SK-N-SH (cell line): Measurements from ENCODE around the gene SUFU. TPM values are rescaled to one million over a fixed set of nuclear protein-coding genes. Genes with fewer than 3 reads are reported as not detected.
"Not testable (repeated sequence)": the region's sequence is repeated elsewhere in the genome, so short reads cannot be mapped to it uniquely, and the experiment has no call there.

ENCODE experiments used
- CTCF ChIA-PET: fragments of 300-600, 350-600 bp; formaldehyde crosslinking; extraction: SDS; loops from one replicate; lab custom pipeline; 2021; lab: Yijun Ruan, JAX
- POLR2A ChIA-PET: fragments of 350-600 bp; sonication (Branson Sonifier 250); formaldehyde crosslinking; extraction: SDS; loops from one replicate; lab custom pipeline; 2020; ENCODE audit warnings: antibody characterized with exemption, inconsistent platforms; lab: Yijun Ruan, JAX
- DNase-seq: peaks from one replicate; pipeline ENCODE4 v3.0.0; 2012
- H2AFZ ChIP-seq: fragments of 200-600 bp; sonication (generic); 2 replicates; pipeline ENCODE4 v1.8.1; 2016; ENCODE audit warnings: antibody characterized with exemption, mild to moderate bottlenecking, low read depth
- H3F3A ChIP-seq: fragments of 200-600 bp; sonication (generic); replicated peaks from 2 replicates; pipeline ENCODE3; 2016; ENCODE audit warnings: antibody characterized with exemption, mild to moderate bottlenecking; ENCODE audit not compliant: insufficient read depth
- H3K27ac ChIP-seq, 2 experiments: fragments of 200-500 bp in 1 of 2; fragments of 200-600 bp in 1 of 2; sonication (Bioruptor generic) in 1 of 2; sonication (generic), shearing (Covaris generic) in 1 of 2; 2 replicates each; pipeline versions ENCODE4 v1.5.1 to v1.6.1; 2014 to 2016; ENCODE audit warnings: low read depth in 2 of 2, inconsistent platforms in 1 of 2, low read length in 1 of 2, mild to moderate bottlenecking in 1 of 2, mixed read lengths in 1 of 2
- H3K27me3 ChIP-seq: fragments of 200-600 bp; sonication (generic), shearing (Covaris generic); 2 replicates; pipeline ENCODE4 v1.6.1; 2016; ENCODE audit warnings: mixed run types; ENCODE audit not compliant: insufficient read depth
- H3K36me3 ChIP-seq, 2 experiments: fragments of 200-500 bp in 1 of 2; fragments of 200-600 bp in 1 of 2; sonication (Bioruptor generic) in 1 of 2; sonication (generic) in 1 of 2; replicated peaks in 1 of 2; 2 replicates each; pipeline versions ENCODE3 to v1.5.1; 2014 to 2016; ENCODE audit warnings: low read length in 1 of 2, mild to moderate bottlenecking in 1 of 2; ENCODE audit not compliant: insufficient read depth in 2 of 2, control insufficient read depth in 1 of 2
- H3K4me1 ChIP-seq, 2 experiments: fragments of 200-500 bp in 1 of 2; fragments of 200-600 bp in 1 of 2; sonication (Bioruptor generic) in 1 of 2; sonication (generic), shearing (Covaris generic) in 1 of 2; 2 replicates each; pipeline versions ENCODE4 v1.5.1 to v1.6.1; 2014 to 2016; ENCODE audit warnings: low read depth in 1 of 2, low read length in 1 of 2, mixed run types in 1 of 2; ENCODE audit not compliant: insufficient read depth in 2 of 2, control insufficient read depth in 1 of 2
- H3K4me2 ChIP-seq: fragments of 200-600 bp; sonication (generic), shearing (Covaris generic); 2 replicates; pipeline ENCODE4 v1.6.1; 2017; ENCODE audit warnings: mixed run types
- H3K4me3 ChIP-seq, 2 experiments: fragments of 200-500 bp in 1 of 2; fragments of 200-600 bp in 1 of 2; sonication (Bioruptor generic) in 1 of 2; sonication (generic), shearing (Covaris generic) in 1 of 2; 2 replicates each; pipeline versions ENCODE4 v1.5.1 to v1.8.1; 2014 to 2016; ENCODE audit warnings: low read depth in 2 of 2, inconsistent platforms in 1 of 2, low read length in 1 of 2, mild to moderate bottlenecking in 1 of 2, mixed read lengths in 1 of 2, moderate library complexity in 1 of 2
- H3K79me2 ChIP-seq: fragments of 200-600 bp; sonication (generic); 2 replicates; pipeline ENCODE4 v1.8.1; 2017; ENCODE audit warnings: mild to moderate bottlenecking; ENCODE audit not compliant: insufficient read depth
- H3K9ac ChIP-seq: fragments of 200-600 bp; sonication (generic); 2 replicates; pipeline ENCODE4 v1.6.1; 2017; ENCODE audit warnings: mixed run types
- H3K9me2 ChIP-seq: fragments of 200-600 bp; sonication (generic); 2 replicates; pipeline ENCODE4 v1.6.1; 2017; ENCODE audit warnings: mixed run types
- H3K9me3 ChIP-seq: fragments of 200-600 bp; sonication (generic); 2 replicates; pipeline ENCODE4 v1.6.1; 2017; ENCODE audit warnings: mixed run types, mild to moderate bottlenecking, moderate library complexity
- H4K20me1 ChIP-seq: fragments of 200-600 bp; sonication (generic); 2 replicates; pipeline ENCODE4 v1.6.1; 2017; ENCODE audit warnings: mild to moderate bottlenecking, mixed run types; ENCODE audit not compliant: insufficient read depth
- CHD2 ChIP-seq: fragments of 150-350 bp; IDR thresholded peaks from 2 replicates; pipeline ENCODE4 v1.6.1; 2018; ENCODE audit warnings: low read length; ENCODE audit not compliant: partially characterized antibody
- EZH2phosphoT487 ChIP-seq: fragments of 200-600 bp; sonication (generic); IDR thresholded peaks from 2 replicates; pipeline ENCODE4 v1.6.1; 2017; ENCODE audit warnings: low read depth, mixed run types, mild to moderate bottlenecking, antibody characterized with exemption, moderate library complexity, borderline replicate concordance
- FOXM1 ChIP-seq: IDR thresholded peaks from 2 replicates; pipeline ENCODE4 v1.4.0; 2012; ENCODE audit warnings: low read depth, mild to moderate bottlenecking
- GABPA ChIP-seq: IDR thresholded peaks from 2 replicates; pipeline ENCODE4 v1.4.0; 2012; ENCODE audit warnings: low read depth, mild to moderate bottlenecking
- GATA2 ChIP-seq: sonication (generic); formaldehyde crosslinking; IDR thresholded peaks from 2 replicates; pipeline ENCODE4 v1.5.0; 2020; ENCODE audit warnings: mild to moderate bottlenecking, missing genetic modification reagents
- MXI1 ChIP-seq: IDR thresholded peaks from 2 replicates; pipeline ENCODE4 v1.6.1; 2012; ENCODE audit warnings: mild to moderate bottlenecking, low read depth, low read length, improper control_type of control experiment
- NRF1 ChIP-seq: IDR thresholded peaks from 2 replicates; pipeline ENCODE4 v1.6.1; 2012; ENCODE audit warnings: low read depth, mild to moderate bottlenecking, low read length
- RAD21 ChIP-seq: IDR thresholded peaks from 2 replicates; pipeline ENCODE4 v1.6.1; 2012; ENCODE audit warnings: mild to moderate bottlenecking, low read length
- RFX5 ChIP-seq: IDR thresholded peaks from 2 replicates; pipeline ENCODE4 v1.6.1; 2012; ENCODE audit warnings: mild to moderate bottlenecking, improper control_type of control experiment, low read length
- SIN3A ChIP-seq: IDR thresholded peaks from 2 replicates; pipeline ENCODE4 v1.6.1; 2012; ENCODE audit warnings: low read depth, mild to moderate bottlenecking, low read length, moderate library complexity, borderline replicate concordance
- SMC3 ChIP-seq: IDR thresholded peaks from 2 replicates; pipeline ENCODE4 v1.6.1; 2012; ENCODE audit warnings: low read depth, low read length, improper control_type of control experiment
- TAF1 ChIP-seq: IDR thresholded peaks from 2 replicates; pipeline ENCODE4 v1.6.1; 2012; ENCODE audit warnings: low read depth, mild to moderate bottlenecking, low read length, moderate library complexity, borderline replicate concordance
- TEAD4 ChIP-seq: IDR thresholded peaks from 2 replicates; pipeline ENCODE4 v1.4.0; 2012; ENCODE audit warnings: mild to moderate bottlenecking, borderline replicate concordance; ENCODE audit not compliant: insufficient read depth
- WGBS: methylation state at CpG from one replicate; pipeline ENCODE4 v1.1.6; 2017; ENCODE audit warnings: low lambda C conversion rate; 5-methylcytosine and 5-hydroxymethylcytosine counted together
- polyA plus RNA-seq, 3 experiments: library from polyadenylated mRNA; depleted of rRNA; stranded (reverse); fragments of >200 nt; gene quantifications; 2 replicates each; pipeline ENCODE4 v1.2.3, GENCODE V29; 2012
- TF ChIP-seq, protein P1 (sequence below): IDR thresholded peaks from 2 replicates; pipeline ENCODE4 v1.4.0; 2012; ENCODE audit warnings: low read depth, borderline replicate concordance
- TF ChIP-seq, protein P2 (sequence below): IDR thresholded peaks from 2 replicates; pipeline ENCODE4 v1.6.1; 2012; ENCODE audit warnings: mild to moderate bottlenecking, low read depth, low read length, moderate library complexity
- TF ChIP-seq, protein P3 (sequence below): fragments of 150-350 bp; IDR thresholded peaks from 2 replicates; pipeline ENCODE4 v1.6.1; 2016; ENCODE audit warnings: mild to moderate bottlenecking, low read depth, low read length

The SUFU gene
- polyA plus RNA-seq, 1 of the 3 experiments (the other 2 are of a cell fraction) = 5.7 TPM

DNA sequence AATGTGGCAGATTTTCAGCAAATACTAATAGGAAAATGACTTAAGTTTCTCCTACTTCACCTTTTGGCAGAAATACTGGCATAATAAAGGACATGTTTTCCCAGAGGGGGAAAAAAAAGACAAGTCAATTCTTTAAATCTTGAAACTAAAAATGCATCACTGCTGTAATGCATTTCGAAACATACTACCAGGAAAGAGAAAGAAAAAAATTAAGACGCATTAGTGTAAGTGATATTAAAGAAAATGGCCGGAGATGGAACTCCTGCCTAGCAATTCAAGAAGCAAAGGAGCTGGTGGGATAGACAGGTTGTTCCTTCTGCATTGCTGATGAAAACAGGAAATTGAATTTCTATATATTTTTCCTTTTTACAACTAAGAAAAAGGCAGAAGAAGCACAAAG is 4.4 kb upstream of the SUFU start:
- H3K36me3 ChIP-seq = peaks cover 5 to 10% of the 10 kb centered on the region in 2 experiments
- CTCF ChIA-PET = interaction anchor here (1.3 kb wide), 1 partner anchor 84 kb away, joined by 4 read pairs; no protein-coding TSS in a partner anchor
- no peaks in the 10 kb centered on the region for H3K9me2 ChIP-seq
- H4K20me1 ChIP-seq = peaks cover 69% of the 10 kb centered on the region
- H3K4me2 ChIP-seq = no peak overlapping the region
- peaks cover 2 to 5% of the 10 kb centered on the region in 2 experiments; a peak in 2 of 4 replicates for H3K4me1 ChIP-seq
- no peak for TF ChIP-seq FOXM1
- TF ChIP-seq EZH2phosphoT487 = no peak
- TF ChIP-seq RAD21 = no peak
- TF ChIP-seq SIN3A = no peak
- no peak for TF ChIP-seq MXI1
- TF ChIP-seq, protein P1, sequence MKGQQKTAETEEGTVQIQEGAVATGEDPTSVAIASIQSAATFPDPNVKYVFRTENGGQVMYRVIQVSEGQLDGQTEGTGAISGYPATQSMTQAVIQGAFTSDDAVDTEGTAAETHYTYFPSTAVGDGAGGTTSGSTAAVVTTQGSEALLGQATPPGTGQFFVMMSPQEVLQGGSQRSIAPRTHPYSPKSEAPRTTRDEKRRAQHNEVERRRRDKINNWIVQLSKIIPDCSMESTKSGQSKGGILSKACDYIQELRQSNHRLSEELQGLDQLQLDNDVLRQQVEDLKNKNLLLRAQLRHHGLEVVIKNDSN = no peak
- no peak for TF ChIP-seq CHD2
- TF ChIP-seq RFX5 = no peak
- TF ChIP-seq TEAD4 = no peak
- TF ChIP-seq NRF1 = no peak
- TF ChIP-seq TAF1 = no peak
- TF ChIP-seq, protein P2, sequence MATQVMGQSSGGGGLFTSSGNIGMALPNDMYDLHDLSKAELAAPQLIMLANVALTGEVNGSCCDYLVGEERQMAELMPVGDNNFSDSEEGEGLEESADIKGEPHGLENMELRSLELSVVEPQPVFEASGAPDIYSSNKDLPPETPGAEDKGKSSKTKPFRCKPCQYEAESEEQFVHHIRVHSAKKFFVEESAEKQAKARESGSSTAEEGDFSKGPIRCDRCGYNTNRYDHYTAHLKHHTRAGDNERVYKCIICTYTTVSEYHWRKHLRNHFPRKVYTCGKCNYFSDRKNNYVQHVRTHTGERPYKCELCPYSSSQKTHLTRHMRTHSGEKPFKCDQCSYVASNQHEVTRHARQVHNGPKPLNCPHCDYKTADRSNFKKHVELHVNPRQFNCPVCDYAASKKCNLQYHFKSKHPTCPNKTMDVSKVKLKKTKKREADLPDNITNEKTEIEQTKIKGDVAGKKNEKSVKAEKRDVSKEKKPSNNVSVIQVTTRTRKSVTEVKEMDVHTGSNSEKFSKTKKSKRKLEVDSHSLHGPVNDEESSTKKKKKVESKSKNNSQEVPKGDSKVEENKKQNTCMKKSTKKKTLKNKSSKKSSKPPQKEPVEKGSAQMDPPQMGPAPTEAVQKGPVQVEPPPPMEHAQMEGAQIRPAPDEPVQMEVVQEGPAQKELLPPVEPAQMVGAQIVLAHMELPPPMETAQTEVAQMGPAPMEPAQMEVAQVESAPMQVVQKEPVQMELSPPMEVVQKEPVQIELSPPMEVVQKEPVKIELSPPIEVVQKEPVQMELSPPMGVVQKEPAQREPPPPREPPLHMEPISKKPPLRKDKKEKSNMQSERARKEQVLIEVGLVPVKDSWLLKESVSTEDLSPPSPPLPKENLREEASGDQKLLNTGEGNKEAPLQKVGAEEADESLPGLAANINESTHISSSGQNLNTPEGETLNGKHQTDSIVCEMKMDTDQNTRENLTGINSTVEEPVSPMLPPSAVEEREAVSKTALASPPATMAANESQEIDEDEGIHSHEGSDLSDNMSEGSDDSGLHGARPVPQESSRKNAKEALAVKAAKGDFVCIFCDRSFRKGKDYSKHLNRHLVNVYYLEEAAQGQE = no peak
- TF ChIP-seq, protein P3, sequence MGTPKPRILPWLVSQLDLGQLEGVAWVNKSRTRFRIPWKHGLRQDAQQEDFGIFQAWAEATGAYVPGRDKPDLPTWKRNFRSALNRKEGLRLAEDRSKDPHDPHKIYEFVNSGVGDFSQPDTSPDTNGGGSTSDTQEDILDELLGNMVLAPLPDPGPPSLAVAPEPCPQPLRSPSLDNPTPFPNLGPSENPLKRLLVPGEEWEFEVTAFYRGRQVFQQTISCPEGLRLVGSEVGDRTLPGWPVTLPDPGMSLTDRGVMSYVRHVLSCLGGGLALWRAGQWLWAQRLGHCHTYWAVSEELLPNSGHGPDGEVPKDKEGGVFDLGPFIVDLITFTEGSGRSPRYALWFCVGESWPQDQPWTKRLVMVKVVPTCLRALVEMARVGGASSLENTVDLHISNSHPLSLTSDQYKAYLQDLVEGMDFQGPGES = no peak
- no peak for TF ChIP-seq SMC3
- no peak for TF ChIP-seq GABPA
- TF ChIP-seq GATA2 = no peak
- no peaks in the 10 kb centered on the region for H3K27me3 ChIP-seq
- POLR2A ChIA-PET = no interaction called here
- H3F3A ChIP-seq = peaks cover 4% of the 10 kb centered on the region
- no peak overlapping the region for H3K27ac ChIP-seq
- H3K9ac ChIP-seq = no peak overlapping the region
- no peak overlapping the region for H3K4me3 ChIP-seq
- no peaks in the 10 kb centered on the region for H3K9me3 ChIP-seq
- no peak for DNase-seq
- H3K79me2 ChIP-seq = peaks cover 79% of the 10 kb centered on the region
- no peak overlapping the region for H2AFZ ChIP-seq
- 95% methylated on average over 3 of the region's 3 CpGs for WGBS

DNA sequence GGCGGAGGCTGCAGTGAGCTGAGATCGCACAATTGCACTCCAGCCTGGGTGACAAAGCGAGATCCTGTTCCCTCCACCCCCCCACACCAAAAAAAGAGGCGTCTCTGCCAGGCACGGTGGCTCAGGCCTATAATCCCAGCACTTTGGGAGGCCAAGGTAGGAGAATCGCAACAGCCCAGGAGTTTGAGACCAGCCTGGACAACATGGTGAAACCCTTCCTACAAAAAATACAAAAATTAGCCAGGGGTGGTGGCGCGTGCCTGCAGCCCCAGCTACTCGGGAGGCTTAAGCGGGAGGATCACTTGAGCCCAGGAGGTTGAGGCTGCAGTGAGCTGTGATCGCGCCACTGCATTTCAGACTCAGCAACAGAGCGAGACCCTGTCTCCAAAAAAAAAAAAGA is 3.1 kb upstream of the SUFU start:
- not testable (repeated sequence) for H2AFZ ChIP-seq, H3K27ac ChIP-seq, H3K27me3 ChIP-seq, H3K9me2 ChIP-seq, H3K9ac ChIP-seq, H3K36me3 ChIP-seq, DNase-seq, H3K9me3 ChIP-seq, H3F3A ChIP-seq
- 94% methylated on average over 13 of the region's 13 CpGs for WGBS
- ChIA-PET CTCF (interaction anchor here (0.6 to 5.7 kb wide), 6 partner anchors 17 to 187 kb away, joined by 3 to 110 read pairs (median 6); no protein-coding TSS in a partner anchor), POLR2A (interaction anchor here (0.6 kb wide), 1 partner anchor 39 kb away, joined by 3 read pairs; no protein-coding TSS in a partner anchor)
- peaks cover 67% of the 10 kb centered on the region for H4K20me1 ChIP-seq
- peak overlapping the region; percentile 73 for H3K4me2 ChIP-seq
- peak overlapping the region in 1 of 2 experiments; percentile 85; a peak in 2 of 4 replicates for H3K4me3 ChIP-seq
- H3K79me2 ChIP-seq = peaks cover 79% of the 10 kb centered on the region
- H3K4me1 ChIP-seq = peaks cover 8 to 15% of the 10 kb centered on the region in 2 experiments; a peak in 2 of 4 replicates
